ENCODE measurements around the gene TRIM17.

GRCh38 chr1:228454238-228454637, 37.6 kb upstream of the TRIM17 start:
- TF ChIP-seq CTCF (IDR thresholded peaks at IDR 0.05) (no peak), POLR2AphosphoS5 (IDR thresholded peaks at IDR 0.05) (no peak), POLR2A (IDR thresholded peaks at IDR 0.05) (no peak)

Data from suprapubic skin (tissue), 4 donors.